BJ (cell line): ENCODE data around the gene TYROBP. TPM values are rescaled to one million over a fixed set of nuclear protein-coding genes. Genes with fewer than 3 reads are reported as not detected.

ENCODE experiments used
- CTCF ChIA-PET: fragments of 350-600 bp; formaldehyde crosslinking; extraction: SDS; loops from one replicate; lab custom pipeline; 2021; ENCODE audit warnings: antibody characterized with exemption, inconsistent platforms; lab: Yijun Ruan, JAX
- POLR2A ChIA-PET: fragments of 300-600 bp; sonication (Branson Sonifier 250); formaldehyde crosslinking; extraction: SDS; loops from one replicate; lab custom pipeline; 2021; ENCODE audit warnings: antibody characterized with exemption; lab: Charles Lee
- DNase-seq: peaks from one replicate; pipeline ENCODE4 v3.0.0-alpha.2; 2011; ENCODE audit warnings: low read depth
- H3K27me3 ChIP-seq: 2 replicates; pipeline ENCODE4 v1.6.0; 2011; ENCODE audit warnings: low read length; ENCODE audit not compliant: control insufficient read depth, insufficient read depth
- H3K36me3 ChIP-seq: 2 replicates; pipeline ENCODE4 v1.5.1; 2011; ENCODE audit warnings: low read length; ENCODE audit not compliant: control insufficient read depth, insufficient read depth
- H3K4me3 ChIP-seq: 2 replicates; pipeline ENCODE4 v1.5.1; 2011; ENCODE audit warnings: low read depth, mild to moderate bottlenecking, control low read depth, low read length
- CTCF ChIP-seq: IDR thresholded peaks from 2 replicates; pipeline ENCODE4 v1.5.1; 2011; ENCODE audit warnings: low read depth, mild to moderate bottlenecking, control low read depth, inconsistent platforms, low read length, moderate library complexity; ENCODE audit not compliant: insufficient read depth
- polyA plus RNA-seq: library from polyadenylated mRNA; depleted of rRNA; stranded (reverse); fragments of >200 nt; gene quantifications from 2 replicates; pipeline ENCODE4 v1.2.3, GENCODE V29; 2011

TYROBP gene
- polyA plus RNA-seq, 1 experiment: not detected

GRCh38 chr19:35931161-35931873, 23.2 kb upstream of the TYROBP start:
- DNase-seq: peak; percentile 98
- Histone ChIP-seq H3K4me3 (peak overlapping the region; percentile 18; the same call in 1 of the 2 replicates), H3K27me3 (no peaks in the 10 kb centered on the region), H3K36me3 (no peaks in the 10 kb centered on the region)
- ChIA-PET CTCF (interaction anchor here (0.5 to 4.6 kb wide), 28 partner anchors 9 to 411 kb away, joined by 3 to 82 read pairs (median 4); partner anchors contain the start of genes PSENEN and U2AF1L4), POLR2A (interaction anchor here (0.6 kb wide), 2 partner anchors 37 to 47 kb away, joined by 3 read pairs; no protein-coding TSS in a partner anchor)
- TF ChIP-seq CTCF: peak; percentile 91

GRCh38 chr19:35929876-35930275, 21.8 kb upstream of the TYROBP start:
- POLR2A ChIA-PET: no interaction called here
- CTCF ChIA-PET: no interaction called here
- Histone ChIP-seq H3K36me3 (no peaks in the 10 kb centered on the region), H3K27me3 (no peaks in the 10 kb centered on the region), H3K4me3 (no peak overlapping the region)
- no peak for DNase-seq
- no peak for TF ChIP-seq CTCF

GRCh38 chr19:35928507-35928906, 20.4 kb upstream of the TYROBP start:
- Histone ChIP-seq H3K4me3 (no peak overlapping the region), H3K27me3 (no peaks in the 10 kb centered on the region; the same call in 1 of the 2 replicates), H3K36me3 (no peaks in the 10 kb centered on the region)
- no peak for DNase-seq
- TF ChIP-seq CTCF: no peak
- ChIA-PET POLR2A (no interaction called here), CTCF (no interaction called here)

GRCh38 chr19:35925501-35925900, 17.4 kb upstream of the TYROBP start:
- no peak for TF ChIP-seq CTCF
- no peaks in the 10 kb centered on the region for H3K36me3 ChIP-seq
- DNase-seq: no peak
- ChIA-PET POLR2A (no interaction called here), CTCF (interaction anchor here (0.9 to 1.2 kb wide), 3 partner anchors 9 to 22 kb away, joined by 3 read pairs; no protein-coding TSS in a partner anchor)
- H3K27me3 ChIP-seq: no peaks in the 10 kb centered on the region; the same call in 1 of the 2 replicates
- H3K4me3 ChIP-seq: no peak overlapping the region

GRCh38 chr19:35921012-35921411, 12.9 kb upstream of the TYROBP start:
- ChIA-PET CTCF (no interaction called here), POLR2A (no interaction called here)
- H3K27me3 ChIP-seq: no peaks in the 10 kb centered on the region; the same call in 1 of the 2 replicates
- no peak for DNase-seq
- H3K4me3 ChIP-seq: no peak overlapping the region
- no peaks in the 10 kb centered on the region for H3K36me3 ChIP-seq
- TF ChIP-seq CTCF: no peak
